GM19463 (cell line): ENCODE measurements around the gene CPS1.

Source experiments
- ATAC-seq: cut with Tn5 transposase; IDR thresholded peaks from one replicate; pipeline ENCODE4 v1.9.1; 2021; ENCODE audit warnings: mild to moderate bottlenecking, moderate library complexity; ENCODE audit not compliant: unreplicated experiment

The CPS1 gene

GRCh38 chr2:210556329-210556980 lies at the start of gene CPS1:
Gene CPS1, plus strand, starts transcription at chr2:210556599. Its CDS starts 135 bp downstream, at chr2:210556734.
- ATAC-seq: no peak

DNA sequence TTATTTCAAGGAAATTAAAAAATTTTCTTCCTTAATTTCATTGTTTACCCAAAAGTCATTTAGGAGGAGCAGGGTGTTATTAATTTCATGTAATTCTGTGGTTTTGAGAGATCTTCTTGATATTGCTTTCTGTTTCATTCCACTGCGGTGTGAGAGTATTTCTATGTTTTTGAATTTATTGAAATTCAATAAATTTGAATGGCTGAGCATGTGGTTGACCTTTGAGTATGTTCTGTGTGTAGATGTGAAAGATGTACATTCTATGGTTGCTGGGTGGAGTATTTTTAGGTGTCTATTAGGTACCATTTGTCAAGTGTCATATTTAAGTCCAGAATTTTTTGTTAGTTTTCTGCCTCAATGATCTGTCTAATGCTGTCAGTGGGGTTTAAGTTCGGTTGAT lies 40.5 kb upstream of the CPS1 start:
- ATAC-seq: no peak

DNA sequence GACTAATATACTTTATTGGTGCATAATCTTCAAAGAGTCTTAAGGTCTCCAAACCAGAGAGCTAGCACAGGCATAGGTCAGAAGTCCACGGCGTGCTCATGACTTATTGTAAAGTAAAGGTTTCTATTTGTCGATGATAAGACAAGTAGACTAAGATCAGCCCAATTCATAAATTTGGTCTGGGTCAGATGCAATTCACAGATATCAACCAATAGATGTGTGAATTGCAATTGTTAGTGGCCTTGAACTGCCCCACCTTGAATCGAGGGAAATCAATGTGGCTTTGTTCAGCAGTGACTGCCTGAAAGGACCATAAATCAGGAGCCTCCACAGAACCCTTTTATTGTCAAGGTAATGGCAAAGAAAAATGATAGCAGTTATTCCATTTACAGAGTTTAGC lies 39.1 kb upstream of the CPS1 start:
- ATAC-seq: no peak

DNA sequence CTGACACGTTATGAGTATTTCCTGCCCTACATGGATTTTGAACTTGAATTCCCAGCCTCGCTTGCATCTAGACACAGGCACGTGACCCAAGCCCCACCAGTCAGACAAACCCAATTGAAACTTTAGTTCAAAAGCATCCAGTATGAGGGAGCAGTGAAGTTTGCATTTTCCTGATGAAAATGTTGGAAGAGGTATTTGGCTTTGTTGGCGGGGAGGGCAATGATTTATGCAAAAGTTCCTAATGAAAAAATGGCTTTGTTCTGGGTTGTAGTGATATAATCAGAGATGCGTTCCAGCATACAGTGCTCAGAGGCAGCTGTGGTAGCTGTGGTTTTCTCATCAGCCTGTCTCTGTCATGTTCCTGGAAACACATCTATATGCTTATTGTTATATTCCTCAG lies 36.8 kb upstream of the CPS1 start:
- no peak for ATAC-seq

DNA sequence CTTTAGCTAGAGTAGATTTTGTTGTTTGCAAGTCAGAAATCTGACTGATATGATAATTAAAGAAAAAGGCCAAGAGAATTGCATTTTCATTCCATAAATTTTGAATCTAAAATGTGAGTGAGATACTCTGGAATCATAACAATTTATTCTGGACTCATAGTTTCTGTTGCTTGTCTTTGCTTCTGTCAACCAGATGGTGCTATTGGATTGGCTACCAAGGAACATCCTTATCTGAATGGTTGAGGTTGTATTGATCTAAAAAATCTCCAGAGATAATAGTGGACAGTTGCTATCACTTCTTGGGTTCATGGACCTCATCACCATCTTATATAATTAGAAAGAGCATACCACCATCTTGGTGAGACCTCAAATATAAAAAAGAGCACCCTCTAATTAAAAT lies 34.0 kb upstream of the CPS1 start:
- ATAC-seq: no peak

GRCh38 chr2:210523650-210524289 lies 32.6 kb upstream of the CPS1 start:
- no peak for ATAC-seq

GRCh38 chr2:210524533-210524932 lies 31.9 kb upstream of the CPS1 start:
- ATAC-seq: no peak

- peak; percentile 62 for ATAC-seq
Measured at GRCh38 chr2:210527286-210527685, 29.1 kb upstream of the CPS1 start.

DNA sequence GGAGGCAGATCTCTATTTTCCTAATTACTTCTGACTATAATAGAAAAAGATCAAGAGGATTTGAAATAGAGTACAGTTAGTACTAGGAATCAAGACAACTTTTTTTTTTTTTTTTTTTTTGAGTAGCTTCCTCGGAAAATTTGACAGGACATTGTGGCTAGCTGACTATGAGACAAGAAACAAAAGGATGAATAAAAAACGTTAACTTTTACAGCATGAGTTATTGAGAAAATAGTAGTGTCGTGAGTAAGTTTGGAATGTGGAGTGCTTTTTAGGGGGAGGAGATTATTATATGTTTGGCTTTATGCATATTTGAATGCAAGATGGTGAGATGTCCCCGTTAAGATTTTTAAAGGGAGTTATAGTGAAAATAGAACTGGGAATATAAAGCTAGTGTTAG lies 27.7 kb upstream of the CPS1 start:
- no peak for ATAC-seq

GRCh38 chr2:210531050-210531449 lies 25.3 kb upstream of the CPS1 start:
- no peak for ATAC-seq

DNA sequence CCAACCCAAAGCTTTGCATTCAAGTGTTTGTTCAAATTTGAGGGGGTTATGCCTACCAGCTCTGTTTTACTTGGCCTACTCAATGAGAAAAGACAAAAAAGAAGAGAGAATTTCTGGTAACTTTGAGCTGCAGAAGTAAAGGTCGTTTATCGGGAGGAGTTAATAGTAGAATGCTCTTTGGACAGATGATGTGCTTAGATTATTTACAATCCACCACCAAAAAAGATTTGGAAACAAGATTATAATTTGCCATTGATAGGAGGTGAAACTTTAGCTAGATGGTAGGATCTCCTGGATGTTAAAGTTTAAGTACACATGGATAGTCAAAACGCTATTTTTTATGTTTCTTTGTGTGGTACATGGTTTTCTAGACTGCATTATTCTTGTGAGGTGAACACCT lies 24.9 kb upstream of the CPS1 start:
- no peak for ATAC-seq

DNA sequence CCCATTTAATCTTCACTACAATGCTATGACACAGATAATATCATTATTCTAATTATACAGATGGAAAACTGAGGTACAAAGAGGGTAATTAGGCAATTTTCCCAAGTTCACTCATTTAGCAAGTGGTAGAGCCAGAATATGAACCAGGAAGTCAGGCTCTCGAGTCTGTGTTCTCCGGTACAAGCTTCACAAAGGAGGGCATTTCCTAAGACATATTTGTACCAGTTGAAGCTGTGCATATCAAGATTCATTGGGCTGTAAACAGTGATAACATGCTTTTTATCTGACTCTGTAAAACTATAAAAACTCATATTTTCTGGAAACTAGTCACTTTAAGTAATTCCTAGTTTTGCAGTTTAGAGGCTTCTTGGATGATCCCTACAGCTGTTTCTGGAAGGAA lies 23.0 kb upstream of the CPS1 start:
- ATAC-seq: no peak

DNA sequence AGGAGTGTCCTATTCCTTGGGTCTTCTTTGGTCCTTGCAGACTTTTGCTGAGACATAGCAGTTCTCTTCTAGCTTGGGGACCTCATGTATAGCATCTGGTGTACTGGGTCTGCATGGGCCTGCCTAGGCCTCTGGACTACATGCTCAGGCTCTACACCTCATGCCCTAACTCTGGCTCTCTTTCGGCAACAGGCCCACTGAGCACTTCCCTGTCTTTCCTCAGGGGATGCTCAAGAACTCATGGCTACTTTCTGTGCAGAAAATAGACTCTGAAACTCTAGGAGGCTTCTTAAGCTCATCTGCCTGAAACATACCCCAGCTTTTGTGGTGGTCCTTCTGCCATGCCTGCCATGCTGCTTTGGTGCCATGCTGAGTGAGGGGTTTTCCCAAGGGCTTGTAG lies 21.5 kb upstream of the CPS1 start:
- ATAC-seq: no peak

DNA sequence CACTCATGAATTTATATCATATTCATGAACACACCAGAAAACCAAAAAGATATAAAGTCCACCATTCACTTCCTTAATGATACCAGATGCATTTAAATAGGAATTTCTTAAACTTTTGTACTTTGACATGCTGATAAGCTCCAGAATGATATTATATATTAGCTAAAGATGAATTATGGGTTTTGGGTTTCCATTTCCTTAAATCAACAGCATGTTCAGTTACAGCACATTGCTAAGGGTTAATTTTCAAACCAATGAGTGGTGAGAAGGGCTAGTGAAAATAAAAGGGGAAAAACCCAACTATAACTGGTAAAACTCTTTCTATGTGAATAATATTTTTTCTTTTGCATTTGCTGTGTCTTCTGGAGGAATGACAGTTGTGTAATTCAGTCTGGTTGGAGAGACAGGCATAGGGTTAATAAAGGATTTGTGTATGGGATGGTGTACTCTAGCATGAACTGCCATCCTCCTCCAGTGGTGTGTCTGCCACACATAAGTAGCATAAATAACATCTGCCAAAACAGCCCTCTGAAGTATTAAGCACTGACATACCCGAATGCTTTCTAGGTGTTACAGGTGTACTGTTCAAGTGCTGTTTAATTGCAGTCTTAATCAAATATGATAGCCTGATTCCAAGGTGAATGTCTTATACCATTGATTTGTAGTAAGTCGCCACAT lies 19.3 kb upstream of the CPS1 start:
- ATAC-seq: peak; percentile 73

DNA sequence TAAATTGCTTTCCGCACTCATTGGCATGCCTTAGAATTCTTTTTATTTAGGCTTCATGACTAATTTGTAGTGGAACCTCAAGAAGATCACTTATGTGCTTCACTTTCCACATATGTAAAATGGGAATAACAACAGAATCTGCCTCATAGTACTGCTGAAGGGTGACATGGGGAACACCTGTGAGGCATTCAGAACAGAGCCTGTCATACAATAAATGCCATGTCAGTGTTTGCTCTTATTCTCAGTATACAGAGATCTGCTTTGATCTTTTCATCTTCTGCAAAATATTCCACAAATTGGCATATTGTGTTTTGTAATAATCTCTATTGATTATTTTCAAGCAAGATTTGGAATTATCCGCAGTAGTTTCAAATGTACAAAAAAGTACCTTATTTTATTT lies 17.4 kb upstream of the CPS1 start:
- ATAC-seq: no peak

GRCh38 chr2:210539578-210540416 lies 16.6 kb upstream of the CPS1 start:
- no peak for ATAC-seq

DNA sequence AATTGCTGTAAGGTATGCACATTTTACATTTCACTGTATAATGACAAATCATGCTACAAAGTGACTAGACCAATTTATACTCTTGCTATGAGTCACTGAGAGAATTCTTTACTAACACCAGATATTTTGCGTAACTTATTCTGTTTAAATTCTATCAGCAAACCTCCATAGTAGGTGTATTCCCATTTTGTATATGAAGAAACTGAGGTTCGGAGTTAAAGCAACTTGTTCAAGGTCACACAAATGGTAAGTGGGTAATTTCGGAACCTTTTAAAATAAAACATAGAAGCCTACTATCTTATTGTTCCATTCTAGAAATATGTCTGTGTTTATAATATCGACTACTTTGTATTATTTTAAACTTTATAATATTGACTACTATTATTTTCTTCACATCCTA lies 15.9 kb upstream of the CPS1 start:
- no peak for ATAC-seq

GRCh38 chr2:210540900-210541289 lies 15.5 kb upstream of the CPS1 start:
- ATAC-seq: no peak

DNA sequence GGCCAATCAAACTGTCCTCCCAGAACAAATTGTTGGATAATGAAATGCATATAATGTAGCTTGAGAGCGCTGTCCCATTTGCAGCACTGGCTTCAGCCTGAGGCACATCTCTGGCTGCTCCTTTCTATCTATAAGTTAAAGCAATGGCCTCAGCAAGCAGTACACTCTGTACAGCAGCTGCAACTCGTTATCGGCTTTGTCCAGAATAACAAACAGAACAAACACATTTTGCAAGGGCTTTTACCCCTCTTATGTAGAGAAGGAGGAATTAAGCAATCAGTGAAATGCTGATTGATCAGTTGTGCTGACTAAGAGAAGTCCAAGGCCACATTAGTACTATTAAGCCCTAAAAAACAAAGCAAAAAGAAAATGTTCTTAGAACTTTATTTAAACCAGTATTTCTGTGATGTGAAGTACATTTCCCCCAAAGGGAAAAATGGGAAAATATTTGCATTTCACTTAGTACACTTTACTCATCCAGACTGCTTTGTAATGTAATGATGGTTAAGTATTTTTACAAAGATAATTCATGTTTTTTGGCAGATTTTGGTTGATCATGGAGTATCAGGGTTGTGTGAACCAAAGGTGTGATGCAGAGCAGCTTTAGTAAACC lies 15.0 kb upstream of the CPS1 start:
- ATAC-seq: no peak

- no peak for ATAC-seq
Measured at GRCh38 chr2:210544007-210544590, 12.3 kb upstream of the CPS1 start.

DNA sequence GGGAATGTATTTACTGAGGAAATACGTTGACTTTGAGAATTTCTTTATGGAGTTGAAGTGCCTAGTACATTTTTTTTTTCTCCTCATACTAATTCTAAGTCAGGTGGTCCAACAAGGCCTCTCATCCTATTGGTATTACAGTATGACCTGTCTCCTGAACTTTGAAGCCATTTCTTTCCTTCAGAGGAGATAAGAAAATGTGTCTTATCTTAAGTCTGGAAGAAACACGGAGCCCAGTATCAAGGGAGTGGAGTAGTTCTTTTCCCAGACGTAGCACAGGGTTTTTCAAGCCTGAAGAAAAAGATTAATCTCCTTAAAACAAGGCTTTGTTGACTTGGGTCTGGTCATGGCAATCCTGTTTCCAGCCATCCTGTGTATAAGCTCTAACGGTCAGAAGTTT lies 11.6 kb upstream of the CPS1 start:
- ATAC-seq: no peak
